Large intestine (tissue), 3 donors: Measurements from ENCODE around the gene PFKFB2. TPM values are rescaled to one million over a fixed set of nuclear protein-coding genes. Genes with fewer than 3 reads are reported as not detected.

Source experiments
- DNase-seq, 2 donors: peaks; one replicate each; pipeline versions ENCODE4 v3.0.0 to v3.0.0-alpha.2; 2013
- H3K27ac ChIP-seq: one replicate; pipeline ENCODE4 v1.5.1; 2013; ENCODE audit warnings: low read length
- H3K27me3 ChIP-seq: 2 replicates; pipeline ENCODE4 v1.6.1; 2013; ENCODE audit warnings: low read length; ENCODE audit not compliant: control insufficient read depth, insufficient read depth
- H3K36me3 ChIP-seq: 2 replicates; pipeline ENCODE4 v1.6.1; 2013; ENCODE audit warnings: low read length; ENCODE audit not compliant: control insufficient read depth, insufficient read depth
- H3K4me1 ChIP-seq: one replicate; pipeline ENCODE4 v1.6.1; 2013; ENCODE audit warnings: low read length; ENCODE audit not compliant: control insufficient read depth, insufficient read depth
- H3K4me3 ChIP-seq: one replicate; pipeline ENCODE4 v1.5.1; 2013; ENCODE audit warnings: low read length
- H3K9me3 ChIP-seq: one replicate; pipeline ENCODE4 v1.6.1; 2013; ENCODE audit warnings: mild to moderate bottlenecking, low read depth, low read length, moderate library complexity; ENCODE audit not compliant: control insufficient read depth
- WGBS: methylation state at CpG from one replicate; pipeline ENCODE4 v1.1.5; 2013; ENCODE audit warnings: low lambda C conversion rate; ENCODE audit not compliant: insufficient coverage; 5-methylcytosine and 5-hydroxymethylcytosine counted together
- polyA plus RNA-seq: library from polyadenylated mRNA; unstranded; fragments of 120-200 nt; gene quantifications from one replicate; pipeline ENCODE4 v1.2.1, GENCODE V29; 2013

PFKFB2 gene
- polyA plus RNA-seq, 1 donor = 37.2 TPM

GRCh38 chr1:207088701-207089626 lies 35.9 kb downstream of the PFKFB2 start, which contains the start of gene C4BPB:
Gene C4BPB (plus strand): TSS chr1:207088860. CDS start chr1:207089532, 672 bp downstream.
- Histone ChIP-seq H3K4me1 (peaks cover 6% of the 10 kb centered on the region), H3K36me3 (no peaks in the 10 kb centered on the region), H3K9me3 (no peaks in the 10 kb centered on the region), H3K4me3 (no peak within 1 kb of the TSS), H3K27ac (peak within 1 kb of the TSS; percentile 4), H3K27me3 (no peaks in the 10 kb centered on the region)
- 53% methylated on average over 2 of the region's 9 CpGs for WGBS
- peak; percentile 58 to 70 for DNase-seq

GRCh38 chr1:207089627-207090355 lies 36.7 kb downstream of the PFKFB2 start:
- no peak for DNase-seq
- no peaks in the 10 kb centered on the region for H3K27me3 ChIP-seq
- peaks cover 6% of the 10 kb centered on the region for H3K4me1 ChIP-seq
- no peaks in the 10 kb centered on the region for H3K36me3 ChIP-seq
- no peaks in the 10 kb centered on the region for H3K9me3 ChIP-seq
- no peak overlapping the region for H3K27ac ChIP-seq
- no peak overlapping the region for H3K4me3 ChIP-seq
- WGBS = 100% methylated on average over 1 of the region's 17 CpGs

GRCh38 chr1:207091200-207091908 lies 38.3 kb downstream of the PFKFB2 start:
- H3K36me3 ChIP-seq = no peaks in the 10 kb centered on the region
- no peak for DNase-seq

GRCh38 chr1:207093944-207094343 lies 40.9 kb downstream of the PFKFB2 start:
- DNase-seq = no peak
- no peaks in the 10 kb centered on the region for H3K27me3 ChIP-seq
- H3K4me1 ChIP-seq = peaks cover under 1% of the 10 kb centered on the region
- no peaks in the 10 kb centered on the region for H3K9me3 ChIP-seq
- WGBS = 33% methylated on average over 1 of the region's 2 CpGs
- no peak overlapping the region for H3K27ac ChIP-seq
- H3K4me3 ChIP-seq = no peak overlapping the region
- no peaks in the 10 kb centered on the region for H3K36me3 ChIP-seq

More at GRCh38 chr1:207091200-207091908, 38.3 kb downstream of the PFKFB2 start:
- Histone ChIP-seq H3K9me3 (no peaks in the 10 kb centered on the region), H3K4me3 (no peak overlapping the region), H3K27ac (no peak overlapping the region), H3K4me1 (peaks cover 6% of the 10 kb centered on the region), H3K27me3 (no peaks in the 10 kb centered on the region)
- WGBS = 80% methylated on average over 1 of the region's 4 CpGs

- no peak overlapping the region for H3K27ac ChIP-seq
- no CpG with 5 or more reads among the region's 3 CpGs for WGBS
Observed at GRCh38 chr1:207097871-207098324, 44.8 kb downstream of the PFKFB2 start.

GRCh38 chr1:207101720-207102119 lies 48.6 kb downstream of the PFKFB2 start:
- Histone ChIP-seq H3K27ac (no peak overlapping the region), H3K4me3 (no peak overlapping the region), H3K27me3 (no peaks in the 10 kb centered on the region), H3K4me1 (no peaks in the 10 kb centered on the region), H3K9me3 (no peaks in the 10 kb centered on the region), H3K36me3 (no peaks in the 10 kb centered on the region)
- WGBS = 80% methylated on average over 1 of the region's 1 CpG
- no peak for DNase-seq

More at GRCh38 chr1:207097871-207098324, 44.8 kb downstream of the PFKFB2 start:
- Histone ChIP-seq H3K9me3 (no peaks in the 10 kb centered on the region), H3K36me3 (no peaks in the 10 kb centered on the region), H3K4me1 (no peaks in the 10 kb centered on the region), H3K4me3 (no peak overlapping the region), H3K27me3 (no peaks in the 10 kb centered on the region)
- DNase-seq = no peak

- no peak for DNase-seq
- Histone ChIP-seq H3K36me3 (no peaks in the 10 kb centered on the region), H3K4me1 (no peaks in the 10 kb centered on the region), H3K4me3 (no peak overlapping the region), H3K27me3 (no peaks in the 10 kb centered on the region), H3K27ac (no peak overlapping the region), H3K9me3 (no peaks in the 10 kb centered on the region)
- 76% methylated on average over 3 of the region's 5 CpGs for WGBS
Observed at GRCh38 chr1:207102146-207102545, 49.1 kb downstream of the PFKFB2 start.

- no peaks in the 10 kb centered on the region for H3K36me3 ChIP-seq
- DNase-seq = no peak
- H3K9me3 ChIP-seq = no peaks in the 10 kb centered on the region
- no peaks in the 10 kb centered on the region for H3K27me3 ChIP-seq
- H3K4me1 ChIP-seq = no peaks in the 10 kb centered on the region
- H3K4me3 ChIP-seq = no peak overlapping the region
- no peak overlapping the region for H3K27ac ChIP-seq
- no CpG with 5 or more reads among the region's 1 CpG for WGBS
Observed at GRCh38 chr1:207102659-207103058, 49.6 kb downstream of the PFKFB2 start.

GRCh38 chr1:207103892-207104373 lies 50.9 kb downstream of the PFKFB2 start, which contains the start of gene C4BPA:
Gene C4BPA (plus strand): TSS chr1:207104233. CDS start chr1:207113026, 8,793 bp downstream.
- no peak within 1 kb of the TSS for H3K4me3 ChIP-seq
- WGBS = 74% methylated on average over 3 of the region's 7 CpGs
- no peaks in the 10 kb centered on the region for H3K27me3 ChIP-seq
- peak within 1 kb of the TSS; percentile 12 for H3K27ac ChIP-seq
- H3K36me3 ChIP-seq = no peaks in the 10 kb centered on the region
- no peaks in the 10 kb centered on the region for H3K4me1 ChIP-seq
- peak in 1 of 2 donors; percentile 9 for DNase-seq
- no peaks in the 10 kb centered on the region for H3K9me3 ChIP-seq

- H3K4me1 ChIP-seq = no peaks in the 10 kb centered on the region
- peak; percentile 61 to 67 for DNase-seq
- H3K27me3 ChIP-seq = no peaks in the 10 kb centered on the region
- H3K36me3 ChIP-seq = no peaks in the 10 kb centered on the region
- H3K27ac ChIP-seq = no peak overlapping the region
- no peak overlapping the region for H3K4me3 ChIP-seq
- WGBS = no CpG with 5 or more reads among the region's 3 CpGs
- H3K9me3 ChIP-seq = no peaks in the 10 kb centered on the region
Observed at GRCh38 chr1:207109004-207109403, 55.9 kb downstream of the PFKFB2 start.
